Trophoblast cell (in vitro differentiated cells and primary cell): Measurements from ENCODE around the gene IMMP2L.

Experiments used
- DNase-seq, 2 donors: peaks; one replicate each; pipeline ENCODE4 v3.0.0-alpha.2; 2016
- H2AFZ ChIP-seq: 2 replicates; pipeline ENCODE4 v1.6.1; 2013; ENCODE audit warnings: low read length, moderate library complexity, mild to moderate bottlenecking; ENCODE audit not compliant: insufficient read depth, poor library complexity
- H2AK5ac ChIP-seq: 2 replicates; pipeline ENCODE4 v1.6.1; 2013; ENCODE audit warnings: mild to moderate bottlenecking, low read length
- H2BK120ac ChIP-seq: 2 replicates; pipeline ENCODE4 v1.6.1; 2013; ENCODE audit warnings: low read length, mild to moderate bottlenecking, moderate library complexity; ENCODE audit not compliant: insufficient read depth, poor library complexity
- H2BK12ac ChIP-seq: 2 replicates; pipeline ENCODE4 v1.6.1; 2013; ENCODE audit warnings: mild to moderate bottlenecking, low read length, moderate library complexity
- H2BK5ac ChIP-seq: 2 replicates; pipeline ENCODE4 v1.6.1; 2013; ENCODE audit warnings: low read length, low read depth, moderate library complexity, mild to moderate bottlenecking; ENCODE audit not compliant: poor library complexity
- H3K14ac ChIP-seq: 2 replicates; pipeline ENCODE4 v1.6.1; 2013; ENCODE audit warnings: mild to moderate bottlenecking, low read length
- H3K18ac ChIP-seq: 2 replicates; pipeline ENCODE4 v1.6.1; 2013; ENCODE audit warnings: mild to moderate bottlenecking, low read length
- H3K23ac ChIP-seq: 2 replicates; pipeline ENCODE4 v1.6.1; 2013; ENCODE audit warnings: low read length
- H3K27ac ChIP-seq: 2 replicates; pipeline ENCODE4 v1.5.1; 2013; ENCODE audit warnings: low read depth, mild to moderate bottlenecking, inconsistent platforms, low read length, moderate library complexity
- H3K27me3 ChIP-seq: 2 replicates; pipeline ENCODE4 v1.6.1; 2013; ENCODE audit warnings: inconsistent platforms, mild to moderate bottlenecking, low read length, moderate library complexity; ENCODE audit not compliant: insufficient read depth
- H3K36me3 ChIP-seq, 2 experiments: 1 replicate in 1 of 2; 2 replicates in 1 of 2; pipeline ENCODE4 v1.6.1; 2013; ENCODE audit warnings: low read length in 2 of 2, mild to moderate bottlenecking in 2 of 2, moderate library complexity in 1 of 2; ENCODE audit not compliant: insufficient read depth in 2 of 2, control insufficient read depth in 1 of 2
- H3K4ac ChIP-seq: 2 replicates; pipeline ENCODE4 v1.6.1; 2013; ENCODE audit warnings: low read depth, mild to moderate bottlenecking, low read length, moderate library complexity
- H3K4me1 ChIP-seq, 2 experiments: 1 replicate in 1 of 2; 2 replicates in 1 of 2; pipeline ENCODE4 v1.6.1; 2013; ENCODE audit warnings: low read length in 2 of 2, mild to moderate bottlenecking in 2 of 2, moderate library complexity in 1 of 2; ENCODE audit not compliant: insufficient read depth in 2 of 2, control insufficient read depth in 1 of 2
- H3K4me2 ChIP-seq: 2 replicates; pipeline ENCODE4 v1.6.1; 2013; ENCODE audit warnings: inconsistent platforms, mild to moderate bottlenecking, low read length, moderate library complexity
- H3K4me3 ChIP-seq: 2 replicates; pipeline ENCODE4 v1.5.1; 2013; ENCODE audit warnings: mild to moderate bottlenecking, low read depth, low read length, inconsistent platforms
- H3K79me1 ChIP-seq: one replicate; pipeline ENCODE4 v1.6.1; 2013; ENCODE audit warnings: low read length
- H3K79me2 ChIP-seq: 2 replicates; pipeline ENCODE4 v1.6.1; 2013; ENCODE audit warnings: low read length, mild to moderate bottlenecking; ENCODE audit not compliant: control insufficient read depth, insufficient read depth, poor library complexity
- H3K9ac ChIP-seq: 2 replicates; pipeline ENCODE4 v1.6.1; 2013; ENCODE audit warnings: mild to moderate bottlenecking, low read length
- H3K9me3 ChIP-seq: 2 replicates; pipeline ENCODE4 v1.6.1; 2013; ENCODE audit warnings: low read depth, mild to moderate bottlenecking, control low read depth, inconsistent platforms, low read length; ENCODE audit not compliant: insufficient read depth
- H4K12ac ChIP-seq: 2 replicates; pipeline ENCODE4 v1.6.1; 2013; ENCODE audit warnings: low read depth, mild to moderate bottlenecking, low read length, moderate library complexity
- H4K8ac ChIP-seq: 2 replicates; pipeline ENCODE4 v1.6.1; 2013; ENCODE audit warnings: low read depth, mild to moderate bottlenecking, low read length, moderate library complexity
- H4K91ac ChIP-seq: one replicate; pipeline ENCODE4 v1.6.1; 2013; ENCODE audit warnings: low read depth, mild to moderate bottlenecking, low read length, moderate library complexity
- WGBS: extraction: QIAGEN DNeasy Blood & Tissue Kit; methylation state at CpG from one replicate; pipeline ENCODE4 v1.1.7; 2013; ENCODE audit warnings: missing lambda C conversion rate; ENCODE audit not compliant: insufficient read length, insufficient coverage; ENCODE audit errors: extremely low coverage; 5-methylcytosine and 5-hydroxymethylcytosine counted together

Gene IMMP2L

GRCh38 chr7:110839866-110840265 lies 722.4 kb downstream of the IMMP2L start:
- H3K36me3 ChIP-seq: no peaks in the 10 kb centered on the region
- H2AFZ ChIP-seq: no peak overlapping the region
- no peak overlapping the region for H2BK5ac ChIP-seq
- H3K23ac ChIP-seq: no peak overlapping the region
- no peaks in the 10 kb centered on the region for H3K27me3 ChIP-seq
- no peak overlapping the region for H2BK12ac ChIP-seq
- H3K4me1 ChIP-seq: no peaks in the 10 kb centered on the region
- H4K12ac ChIP-seq: no peak overlapping the region
- no peak for DNase-seq
- no peak overlapping the region for H3K4me3 ChIP-seq
- H3K4me2 ChIP-seq: no peak overlapping the region
- H3K4ac ChIP-seq: no peak overlapping the region
- whole genome bisulfite sequencing: no CpG with 5 or more reads among the region's 5 CpGs
- no peak overlapping the region for H2AK5ac ChIP-seq
- H3K14ac ChIP-seq: no peak overlapping the region
- no peak overlapping the region for H4K91ac ChIP-seq
- H3K79me1 ChIP-seq: no peaks in the 10 kb centered on the region
- H3K9me3 ChIP-seq: no peaks in the 10 kb centered on the region
- no peak overlapping the region for H3K27ac ChIP-seq
- no peak overlapping the region for H3K9ac ChIP-seq
- no peaks in the 10 kb centered on the region for H3K79me2 ChIP-seq
- no peak overlapping the region for H4K8ac ChIP-seq
- no peak overlapping the region for H2BK120ac ChIP-seq
- no peak overlapping the region for H3K18ac ChIP-seq

- DNase-seq: no peak
- Histone ChIP-seq H3K27ac (no peak overlapping the region), H4K12ac (no peak overlapping the region), H2BK5ac (no peak overlapping the region), H3K79me1 (no peaks in the 10 kb centered on the region), H2BK120ac (no peak overlapping the region), H2AK5ac (no peak overlapping the region), H2BK12ac (no peak overlapping the region), H3K4me3 (no peak overlapping the region), H3K4ac (no peak overlapping the region), H3K27me3 (no peaks in the 10 kb centered on the region), H3K9me3 (no peaks in the 10 kb centered on the region), H3K79me2 (no peaks in the 10 kb centered on the region), H3K18ac (no peak overlapping the region), H2AFZ (no peak overlapping the region), H4K8ac (no peak overlapping the region), H3K4me1 (peaks cover 2% of the 10 kb centered on the region in 2 experiments), H3K9ac (no peak overlapping the region), H3K23ac (no peak overlapping the region), H3K36me3 (no peaks in the 10 kb centered on the region), H4K91ac (no peak overlapping the region), H3K4me2 (no peak overlapping the region), H3K14ac (no peak overlapping the region)
- WGBS: no CpG with 5 or more reads among the region's 1 CpG
Measured at GRCh38 chr7:110835849-110836248, 726.4 kb downstream of the IMMP2L start.

- Histone ChIP-seq H2BK120ac (no peak overlapping the region), H3K4me2 (no peak overlapping the region), H3K23ac (no peak overlapping the region), H3K79me1 (no peaks in the 10 kb centered on the region), H3K4ac (no peak overlapping the region), H3K18ac (no peak overlapping the region), H2AFZ (no peak overlapping the region), H4K12ac (no peak overlapping the region), H3K14ac (no peak overlapping the region), H4K91ac (no peak overlapping the region), H3K79me2 (no peaks in the 10 kb centered on the region), H2AK5ac (no peak overlapping the region), H3K36me3 (no peaks in the 10 kb centered on the region), H3K9ac (no peak overlapping the region), H4K8ac (no peak overlapping the region), H3K9me3 (no peaks in the 10 kb centered on the region), H3K27me3 (no peaks in the 10 kb centered on the region), H3K4me1 (peaks cover 2 to 4% of the 10 kb centered on the region in 2 experiments), H2BK12ac (no peak overlapping the region), H3K27ac (no peak overlapping the region), H2BK5ac (no peak overlapping the region), H3K4me3 (no peak overlapping the region)
- DNase-seq: no peak
- WGBS: no CpG with 5 or more reads among the region's 1 CpG
Measured at GRCh38 chr7:110835218-110835617, 727.1 kb downstream of the IMMP2L start.

- no peak overlapping the region for H4K91ac ChIP-seq
- no CpG with 5 or more reads among the region's 3 CpGs for WGBS
Measured at GRCh38 chr7:110831419-110831818, 730.9 kb downstream of the IMMP2L start.

More at GRCh38 chr7:110831419-110831818, 730.9 kb downstream of the IMMP2L start:
- H3K79me1 ChIP-seq: no peaks in the 10 kb centered on the region
- H3K4me3 ChIP-seq: no peak overlapping the region
- no peak for DNase-seq
- H2BK12ac ChIP-seq: no peak overlapping the region
- no peak overlapping the region for H2AK5ac ChIP-seq
- no peak overlapping the region for H4K8ac ChIP-seq
- H2AFZ ChIP-seq: no peak overlapping the region
- no peak overlapping the region for H3K9ac ChIP-seq
- no peak overlapping the region for H3K4me2 ChIP-seq
- no peak overlapping the region for H3K14ac ChIP-seq
- H2BK5ac ChIP-seq: no peak overlapping the region
- peaks cover 2 to 4% of the 10 kb centered on the region in 2 experiments for H3K4me1 ChIP-seq
- no peaks in the 10 kb centered on the region for H3K79me2 ChIP-seq
- H3K27ac ChIP-seq: no peak overlapping the region
- H3K27me3 ChIP-seq: no peaks in the 10 kb centered on the region
- no peak overlapping the region for H3K23ac ChIP-seq
- no peak overlapping the region for H3K4ac ChIP-seq
- no peak overlapping the region for H2BK120ac ChIP-seq
- no peaks in the 10 kb centered on the region for H3K36me3 ChIP-seq
- no peak overlapping the region for H4K12ac ChIP-seq
- H3K18ac ChIP-seq: no peak overlapping the region
- H3K9me3 ChIP-seq: no peaks in the 10 kb centered on the region
